ENCODE results near the gene HSF4. TPM values are rescaled to one million over a fixed set of nuclear protein-coding genes. Genes with fewer than 3 reads are reported as not detected.

Gene HSF4
- total RNA-seq, 1 experiment from 2014 or later = 2.2 TPM

GRCh38 chr16:67187175-67187890 lies 22.8 kb downstream of the HSF4 start:
- no peak for DNase-seq (ENCODE audit: low spot score)
- Mint-ChIP-seq H3K27ac (no peak overlapping the region), H3K4me3 (no peak overlapping the region), H3K4me1 (peaks cover 29% of the 10 kb centered on the region), H3K36me3 (no peaks in the 10 kb centered on the region), H3K27me3 (ENCODE audit: low read depth) (peaks cover 29% of the 10 kb centered on the region), H3K9me3 (no peaks in the 10 kb centered on the region)
- TF ChIP-seq ATF2 (CRISPR knock-in tag; IDR thresholded peaks at IDR 0.05; ENCODE audit: borderline replicate concordance, low read depth) (no peak), SOX15 (CRISPR knock-in tag; IDR thresholded peaks at IDR 0.05) (no peak), SP1 (CRISPR knock-in tag; conservative IDR thresholded peaks at IDR 0.05) (no peak)
- ATAC-seq = no peak
- CTCF ChIA-PET = interaction anchor here (0.7 to 3.8 kb wide), 4 partner anchors 11 to 169 kb away, joined by 3 to 88 read pairs (median 40); partner anchors contain the start of genes FBXL8, HSF4, NOL3 and TRADD
- POLR2A ChIA-PET = interaction anchor here (0.6 kb wide), 1 partner anchor 259 kb away, joined by 3 read pairs; no protein-coding TSS in a partner anchor

GRCh38 chr16:67188323-67188722 lies 23.8 kb downstream of the HSF4 start:
- Mint-ChIP-seq H3K27me3 (ENCODE audit: low read depth) (peaks cover 29% of the 10 kb centered on the region), H3K9me3 (no peaks in the 10 kb centered on the region), H3K36me3 (peaks cover 5% of the 10 kb centered on the region; the same call in 1 of the 2 replicates), H3K4me3 (no peak overlapping the region), H3K27ac (no peak overlapping the region), H3K4me1 (peaks cover 37% of the 10 kb centered on the region)
- no peak for TF ChIP-seq CREM (CRISPR knock-in tag; IDR thresholded peaks at IDR 0.05)
- no peak for TF ChIP-seq ZMAT4 (CRISPR knock-in tag; IDR thresholded peaks at IDR 0.05)
- no peak for TF ChIP-seq IRF1 (CRISPR knock-in tag; IDR thresholded peaks at IDR 0.05)
- no peak for TF ChIP-seq FOXK1 (CRISPR knock-in tag; IDR thresholded peaks at IDR 0.05)
- no peak for TF ChIP-seq MXD4 (CRISPR knock-in tag; IDR thresholded peaks at IDR 0.05; ENCODE audit: borderline replicate concordance)
- no peak for TF ChIP-seq CREB1 (CRISPR knock-in tag; IDR thresholded peaks at IDR 0.05)
- no peak for TF ChIP-seq ZNF232 (CRISPR knock-in tag; IDR thresholded peaks at IDR 0.05)
- TF ChIP-seq HMGXB4 (CRISPR knock-in tag; IDR thresholded peaks at IDR 0.05) = no peak
- no peak for TF ChIP-seq OVOL2 (CRISPR knock-in tag; IDR thresholded peaks at IDR 0.05; ENCODE audit: borderline replicate concordance)
- TF ChIP-seq ZSCAN18 (CRISPR knock-in tag; IDR thresholded peaks at IDR 0.05) = no peak
- ChIA-PET CTCF (no interaction called here), POLR2A (no interaction called here)
- DNase-seq (ENCODE audit: low spot score) (no peak), ATAC-seq (no peak)

GRCh38 chr16:67188798-67189197 lies 24.3 kb downstream of the HSF4 start:
- POLR2A ChIA-PET = no interaction called here
- H3K4me1 Mint-ChIP-seq = peaks cover 40% of the 10 kb centered on the region

More at GRCh38 chr16:67188798-67189197, 24.3 kb downstream of the HSF4 start:
- TF ChIP-seq ARID4B (CRISPR knock-in tag; IDR thresholded peaks at IDR 0.05; ENCODE audit: borderline replicate concordance) (no peak), ERG (CRISPR knock-in tag; IDR thresholded peaks at IDR 0.05) (no peak)
- H3K27ac Mint-ChIP-seq = no peak overlapping the region
- peaks cover 29% of the 10 kb centered on the region for H3K27me3 Mint-ChIP-seq (ENCODE audit: low read depth)
- no peaks in the 10 kb centered on the region for H3K9me3 Mint-ChIP-seq
- no peak for ATAC-seq
- no peak overlapping the region for H3K4me3 Mint-ChIP-seq
- DNase-seq (ENCODE audit: low spot score) = peak; percentile 9
- CTCF ChIA-PET = interaction anchor here (1.7 to 1.8 kb wide), 2 partner anchors 10 to 34 kb away, joined by 8 to 9 read pairs; partner anchors contain the start of gene ELMO3
- peaks cover 5% of the 10 kb centered on the region; the same call in 1 of the 2 replicates for H3K36me3 Mint-ChIP-seq
